T-cell (primary cell): ENCODE measurements around the gene CHDH. TPM values are rescaled to one million over a fixed set of nuclear protein-coding genes. Genes with fewer than 3 reads are reported as not detected.

Experiments
- ATAC-seq, 4 experiments: fragments of 200-7000 bp in 3 of 4; fragments of 150-1000 bp in 1 of 4; cut with Tn5 transposase; replicated peaks in 1 of 4; 1 replicate in 3 of 4; 2 replicates in 1 of 4; pipeline ENCODE4 v1.10.0; 2021; ENCODE audit warnings: moderate library complexity in 3 of 4, mild to moderate bottlenecking in 2 of 4, moderate number of reproducible peaks in 1 of 4
- CTCF ChIA-PET, 2 donors: fragments of 300-600 bp; sonication (Branson Sonifier 250); formaldehyde crosslinking; loops; one replicate each; lab custom pipeline; 2022; ENCODE audit warnings: antibody characterized with exemption in 2 of 2; lab: Charles Lee
- POLR2A ChIA-PET, 2 donors: fragments of 300-600 bp; sonication (Branson Sonifier 250); formaldehyde crosslinking; loops; one replicate each; lab custom pipeline; 2022; ENCODE audit warnings: antibody characterized with exemption in 2 of 2; lab: Charles Lee
- DNase-seq, 35 experiments: peaks; one replicate each; pipeline versions ENCODE4 v3.0.0 to v3.0.0-alpha.2; 2013 to 2023
- H3K27ac ChIP-seq: one replicate; pipeline ENCODE4 v1.5.1; 2013; ENCODE audit warnings: low read length
- H3K27me3 ChIP-seq, 2 experiments: replicated peaks in 1 of 2; 1 replicate in 1 of 2; 2 replicates in 1 of 2; pipeline versions ENCODE4 v1.6.1 to v1.7.0; 2013; ENCODE audit warnings: low read length in 1 of 2, mixed read lengths in 1 of 2; ENCODE audit not compliant: control insufficient read depth in 2 of 2, insufficient read depth in 2 of 2; ENCODE audit errors: extremely low read depth in 1 of 2
- H3K36me3 ChIP-seq, 2 donors: 1 replicate in 1 of 2; 2 replicates in 1 of 2; pipeline versions ENCODE4 v1.6.1 to v1.7.0; 2013; ENCODE audit warnings: low read length in 1 of 2; ENCODE audit not compliant: control insufficient read depth in 2 of 2, insufficient read depth in 1 of 2; ENCODE audit errors: extremely low read depth in 1 of 2
- H3K4me1 ChIP-seq, 2 experiments: 1 replicate in 1 of 2; 2 replicates in 1 of 2; pipeline versions ENCODE4 v1.6.1 to v1.7.0; 2013; ENCODE audit warnings: low read length in 2 of 2, mixed read lengths in 1 of 2; ENCODE audit not compliant: insufficient read depth in 2 of 2, control insufficient read depth in 1 of 2; ENCODE audit errors: extremely low read depth in 1 of 2
- H3K4me3 ChIP-seq, 2 donors: 1 replicate in 1 of 2; 2 replicates in 1 of 2; pipeline versions ENCODE4 v1.5.1 to v1.7.0; 2013; ENCODE audit warnings: mild to moderate bottlenecking in 2 of 2, low read length in 1 of 2, moderate library complexity in 1 of 2; ENCODE audit not compliant: control insufficient read depth in 1 of 2; ENCODE audit errors: extremely low read depth in 1 of 2
- H3K9me3 ChIP-seq: 2 replicates; pipeline ENCODE4 v1.7.0; 2013
- H3K27ac Mint-ChIP-seq, 2 donors: one replicate each; pipeline ENCODE4 v1.8.0; 2020 to 2021; ENCODE audit warnings: mild to moderate bottlenecking in 2 of 2, mixed read lengths in 2 of 2
- H3K27me3 Mint-ChIP-seq, 2 donors: one replicate each; pipeline ENCODE4 v1.8.0; 2021 to 2022; ENCODE audit warnings: mixed read lengths in 2 of 2
- H3K36me3 Mint-ChIP-seq: one replicate; pipeline ENCODE4 v1.8.0; 2021; ENCODE audit warnings: mixed read lengths
- H3K4me1 Mint-ChIP-seq, 3 donors: one replicate each; pipeline ENCODE4 v1.8.0; 2020 to 2022; ENCODE audit warnings: mixed read lengths in 3 of 3, mild to moderate bottlenecking in 1 of 3
- H3K4me3 Mint-ChIP-seq, 3 donors: one replicate each; pipeline ENCODE4 v1.8.0; 2020 to 2022; ENCODE audit warnings: mild to moderate bottlenecking in 3 of 3, mixed read lengths in 3 of 3, moderate library complexity in 3 of 3
- H3K9me3 Mint-ChIP-seq, 3 donors: one replicate each; pipeline ENCODE4 v1.8.0; 2020 to 2022; ENCODE audit warnings: mixed read lengths in 3 of 3
- WGBS: methylation state at CpG from one replicate; pipeline ENCODE4 v1.1.5; 2013; ENCODE audit warnings: missing lambda C conversion rate; ENCODE audit not compliant: insufficient coverage; 5-methylcytosine and 5-hydroxymethylcytosine counted together
- total RNA-seq, 35 experiments: library from RNA in 6 of 35; stranded (reverse) in 6 of 35; fragments of 120-200 nt in 1 of 35; gene quantifications; one replicate each; pipeline versions ENCODE4 v1.2.1 to v1.2.4 and lab custom pipeline; 2013 to 2026

Gene CHDH
- total RNA-seq, 5 donors from 2014 or later (not counting 1 experiment from before 2014, with no cell fraction given), result 0.18 to 2.3 (median 0.72) TPM

GRCh38 chr3:53815067-53815466 is 31.2 kb downstream of the CHDH start:
- H3K4me3 ChIP-seq, result no peak overlapping the region
- Mint-ChIP-seq H3K9me3 (no peaks in the 10 kb centered on the region), H3K4me3 (no peak overlapping the region), H3K27ac (no peak overlapping the region), H3K4me1 (peaks cover 0 to 3% (median 0%) of the 10 kb centered on the region in 3 donors), H3K27me3 (peaks cover 0 to 10% of the 10 kb centered on the region in 2 donors), H3K36me3 (no peaks in the 10 kb centered on the region)
- H3K27ac ChIP-seq, result no peak overlapping the region
- no peaks in the 10 kb centered on the region for H3K9me3 ChIP-seq
- peaks cover 0 to 33% of the 10 kb centered on the region in 2 experiments for H3K27me3 ChIP-seq
- ATAC-seq (no peak), DNase-seq (no peak)
- 86% methylated on average over 3 of the region's 4 CpGs for WGBS
- ChIA-PET CTCF (no interaction called here), POLR2A (no interaction called here)
- peaks cover 0 to 7% of the 10 kb centered on the region in 2 experiments for H3K4me1 ChIP-seq
- no peaks in the 10 kb centered on the region for H3K36me3 ChIP-seq

DNA sequence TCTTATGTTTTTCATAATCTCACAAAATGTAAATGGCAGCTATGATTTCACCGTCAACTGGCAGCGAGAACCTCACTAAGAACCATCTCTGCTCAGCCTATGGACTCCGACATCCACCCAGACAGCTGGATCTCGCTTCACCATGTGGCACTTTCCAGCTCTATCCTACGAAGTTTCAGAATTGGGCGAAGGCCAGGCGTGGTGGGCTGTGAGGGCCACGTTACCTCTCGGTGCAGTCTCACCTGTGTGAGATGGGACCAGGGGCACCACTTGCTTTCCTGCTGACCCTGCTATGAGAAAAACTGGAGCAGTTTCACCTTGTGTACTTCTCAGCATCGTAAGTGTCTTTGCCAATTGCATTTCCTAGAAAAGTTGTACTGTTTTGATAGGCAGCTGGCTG is 32.3 kb downstream of the CHDH start:
- Mint-ChIP-seq H3K9me3 (no peaks in the 10 kb centered on the region), H3K36me3 (no peaks in the 10 kb centered on the region), H3K4me1 (peaks cover 0 to 3% (median 0%) of the 10 kb centered on the region in 3 donors), H3K4me3 (no peak overlapping the region), H3K27ac (no peak overlapping the region), H3K27me3 (peaks cover 0 to 5% of the 10 kb centered on the region in 2 donors)
- peaks cover 0 to 26% of the 10 kb centered on the region in 2 experiments for H3K27me3 ChIP-seq
- H3K4me3 ChIP-seq, result no peak overlapping the region
- ChIA-PET CTCF (no interaction called here), POLR2A (no interaction called here)
- H3K27ac ChIP-seq, result no peak overlapping the region
- no peak for ATAC-seq
- WGBS, result 74% methylated on average over 9 of the region's 10 CpGs
- H3K9me3 ChIP-seq, result no peaks in the 10 kb centered on the region
- peaks cover 0 to 7% of the 10 kb centered on the region in 2 experiments for H3K4me1 ChIP-seq
- no peak for DNase-seq
- no peaks in the 10 kb centered on the region for H3K36me3 ChIP-seq

- WGBS, result 87% methylated on average over 4 of the region's 5 CpGs
- H3K27me3 ChIP-seq, result peaks cover 0 to 27% of the 10 kb centered on the region in 2 experiments
Measured at GRCh38 chr3:53813229-53813628, 33.0 kb downstream of the CHDH start.

DNA sequence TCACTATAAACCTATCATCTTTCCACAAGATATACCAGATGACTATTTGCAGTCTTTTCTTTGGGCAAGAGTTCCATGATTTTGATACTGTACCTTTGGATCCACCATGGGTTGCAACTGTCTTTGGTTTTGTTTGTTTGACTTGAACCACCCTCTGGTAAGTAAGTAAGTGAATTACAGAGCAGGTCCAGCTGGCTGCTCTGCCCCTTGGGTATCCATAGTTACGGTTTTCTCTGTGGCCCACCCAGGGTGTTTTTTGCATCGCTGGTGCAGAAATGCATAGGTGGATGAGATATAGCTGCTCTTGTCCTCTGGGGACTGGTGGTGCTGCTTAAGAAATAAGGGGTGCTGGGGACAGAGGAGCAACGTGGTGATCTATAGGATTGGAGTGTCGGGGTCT is 33.8 kb downstream of the CHDH start:
- no peak for ATAC-seq
- POLR2A ChIA-PET, result no interaction called here
- DNase-seq, result no peak
- Histone ChIP-seq H3K4me3 (no peak overlapping the region), H3K27ac (no peak overlapping the region), H3K9me3 (no peaks in the 10 kb centered on the region), H3K27me3 (peaks cover 0 to 20% of the 10 kb centered on the region in 2 experiments), H3K4me1 (peaks cover 0 to 2% of the 10 kb centered on the region in 2 experiments), H3K36me3 (no peaks in the 10 kb centered on the region)
- CTCF ChIA-PET, result no interaction called here
- Mint-ChIP-seq H3K27ac (no peak overlapping the region), H3K4me1 (no peaks in the 10 kb centered on the region), H3K36me3 (no peaks in the 10 kb centered on the region), H3K27me3 (peaks cover 5 to 6% of the 10 kb centered on the region in 2 donors), H3K9me3 (no peaks in the 10 kb centered on the region), H3K4me3 (no peak overlapping the region)
- 77% methylated on average over 4 of the region's 4 CpGs for WGBS

More at GRCh38 chr3:53813229-53813628, 33.0 kb downstream of the CHDH start:
- DNase-seq (no peak), ATAC-seq (no peak)
- no peak overlapping the region for H3K27ac Mint-ChIP-seq
- H3K4me3 Mint-ChIP-seq, result no peak overlapping the region
- peaks cover 0 to 3% (median 0%) of the 10 kb centered on the region in 3 donors for H3K4me1 Mint-ChIP-seq
- peaks cover 0 to 7% of the 10 kb centered on the region in 2 experiments for H3K4me1 ChIP-seq
- H3K36me3 ChIP-seq, result no peaks in the 10 kb centered on the region
- no peaks in the 10 kb centered on the region for H3K9me3 Mint-ChIP-seq
- no peak overlapping the region for H3K27ac ChIP-seq
- peaks cover 4 to 8% of the 10 kb centered on the region in 2 donors for H3K27me3 Mint-ChIP-seq
- POLR2A ChIA-PET, result no interaction called here
- H3K36me3 Mint-ChIP-seq, result no peaks in the 10 kb centered on the region
- H3K4me3 ChIP-seq, result no peak overlapping the region
- H3K9me3 ChIP-seq, result no peaks in the 10 kb centered on the region
- CTCF ChIA-PET, result no interaction called here

- POLR2A ChIA-PET, result no interaction called here
- no peaks in the 10 kb centered on the region for H3K9me3 ChIP-seq
- DNase-seq (peak in 1 of 35 experiments; percentile 20), ATAC-seq (no peak)
- Mint-ChIP-seq H3K36me3 (no peaks in the 10 kb centered on the region), H3K27ac (no peak overlapping the region), H3K27me3 (peaks cover 6 to 12% of the 10 kb centered on the region in 2 donors), H3K9me3 (no peaks in the 10 kb centered on the region), H3K4me1 (no peaks in the 10 kb centered on the region), H3K4me3 (no peak overlapping the region)
- 85% methylated on average over 19 of the region's 24 CpGs for WGBS
- H3K4me3 ChIP-seq, result no peak overlapping the region
- CTCF ChIA-PET, result no interaction called here
- H3K4me1 ChIP-seq, result no peaks in the 10 kb centered on the region
- peaks cover 0 to 22% of the 10 kb centered on the region in 2 experiments for H3K27me3 ChIP-seq
- H3K36me3 ChIP-seq, result no peaks in the 10 kb centered on the region
- H3K27ac ChIP-seq, result no peak overlapping the region
Measured at GRCh38 chr3:53811143-53811927, 34.9 kb downstream of the CHDH start.

DNA sequence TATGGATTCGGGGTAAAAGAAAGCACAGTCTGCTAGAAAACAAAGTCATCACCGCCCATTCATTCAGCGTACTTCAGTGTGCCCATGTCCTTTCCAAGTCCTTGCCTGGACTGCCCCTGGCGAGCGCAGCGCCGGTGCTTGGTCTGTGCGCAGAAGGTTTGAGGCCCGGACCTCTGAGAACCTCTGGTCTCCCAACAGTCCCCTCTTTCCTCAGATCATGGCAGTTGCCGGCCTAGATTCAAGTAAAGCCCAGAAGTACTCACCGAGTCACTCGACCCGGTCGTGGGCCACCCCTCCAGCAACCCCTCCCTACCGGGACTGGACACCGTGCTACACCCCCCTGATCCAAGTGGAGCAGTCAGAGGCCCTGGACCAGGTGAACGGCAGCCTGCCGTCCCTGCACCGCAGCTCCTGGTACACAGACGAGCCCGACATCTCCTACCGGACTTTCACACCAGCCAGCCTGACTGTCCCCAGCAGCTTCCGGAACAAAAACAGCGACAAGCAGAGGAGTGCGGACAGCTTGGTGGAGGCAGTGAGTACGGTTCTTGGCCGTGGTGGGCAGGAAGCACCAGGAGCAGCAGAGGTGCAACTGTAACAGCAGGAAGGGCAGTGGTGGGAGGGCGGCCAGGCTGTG is 36.3 kb downstream of the CHDH start:
- Histone ChIP-seq H3K27ac (no peak overlapping the region), H3K27me3 (peaks cover 0 to 27% of the 10 kb centered on the region in 2 experiments), H3K4me3 (no peak overlapping the region), H3K4me1 (no peaks in the 10 kb centered on the region), H3K9me3 (no peaks in the 10 kb centered on the region), H3K36me3 (no peaks in the 10 kb centered on the region)
- ChIA-PET POLR2A (no interaction called here), CTCF (no interaction called here)
- DNase-seq, result peak in 1 of 35 experiments; percentile 17
- Mint-ChIP-seq H3K27ac (no peak overlapping the region), H3K27me3 (peaks cover 6 to 15% of the 10 kb centered on the region in 2 donors), H3K9me3 (no peaks in the 10 kb centered on the region), H3K36me3 (no peaks in the 10 kb centered on the region), H3K4me1 (no peaks in the 10 kb centered on the region), H3K4me3 (no peak overlapping the region)
- WGBS, result 87% methylated on average over 19 of the region's 28 CpGs
- ATAC-seq, result no peak
